HG02981 (cell line): ENCODE data around the gene NEK10.
A peak's percentile ranks its signal among the peaks of the same experiment; 100 is the strongest.

ENCODE experiments used
- ATAC-seq: cut with Tn5 transposase; IDR thresholded peaks from one replicate; pipeline ENCODE4 v1.9.1; 2021; ENCODE audit warnings: mild to moderate bottlenecking, moderate library complexity; ENCODE audit not compliant: unreplicated experiment

The NEK10 gene

GRCh38 chr3:27186013-27186412 is 183.2 kb downstream of the NEK10 start:
- no peak for ATAC-seq

- no peak for ATAC-seq
Observed at GRCh38 chr3:27185231-27185989, 183.8 kb downstream of the NEK10 start.

GRCh38 chr3:27184261-27184660 is 184.9 kb downstream of the NEK10 start:
- ATAC-seq = no peak

- ATAC-seq = no peak
Observed at GRCh38 chr3:27176256-27176655, 192.9 kb downstream of the NEK10 start.

- no peak for ATAC-seq
Observed at GRCh38 chr3:27174530-27174929, 194.7 kb downstream of the NEK10 start.

- ATAC-seq = peak; percentile 92
Observed at GRCh38 chr3:27171113-27171512, 198.1 kb downstream of the NEK10 start.

GRCh38 chr3:27166888-27167287 is 202.3 kb downstream of the NEK10 start:
- ATAC-seq = no peak

GRCh38 chr3:27165321-27165721 is 203.9 kb downstream of the NEK10 start:
- no peak for ATAC-seq

- ATAC-seq = no peak
Observed at GRCh38 chr3:27160779-27161287, 208.3 kb downstream of the NEK10 start.

- no peak for ATAC-seq
Observed at GRCh38 chr3:27160146-27160545, 209.0 kb downstream of the NEK10 start.

GRCh38 chr3:27147215-27147614 is 222.0 kb downstream of the NEK10 start:
- ATAC-seq = no peak

GRCh38 chr3:27146786-27147185 is 222.4 kb downstream of the NEK10 start:
- ATAC-seq = no peak

- no peak for ATAC-seq
Observed at GRCh38 chr3:27145719-27146118, 223.5 kb downstream of the NEK10 start.

GRCh38 chr3:27141668-27142067 is 227.5 kb downstream of the NEK10 start:
- no peak for ATAC-seq

GRCh38 chr3:27138562-27138961 is 230.6 kb downstream of the NEK10 start:
- no peak for ATAC-seq

GRCh38 chr3:27138005-27138404 is 231.2 kb downstream of the NEK10 start:
- ATAC-seq = no peak

- peak; percentile 97 for ATAC-seq
Observed at GRCh38 chr3:27134171-27134796, 234.9 kb downstream of the NEK10 start.

GRCh38 chr3:27133060-27133459 is 236.1 kb downstream of the NEK10 start:
- ATAC-seq = no peak

GRCh38 chr3:27130796-27131195 is 238.4 kb downstream of the NEK10 start:
- ATAC-seq = no peak

GRCh38 chr3:27127879-27128278 is 241.3 kb downstream of the NEK10 start:
- ATAC-seq = no peak

GRCh38 chr3:27127195-27127594 is 242.0 kb downstream of the NEK10 start:
- no peak for ATAC-seq

- ATAC-seq = no peak
Observed at GRCh38 chr3:27125821-27126501, 243.2 kb downstream of the NEK10 start.
